Measurements from ENCODE around the gene FOXL3. TPM values are rescaled to one million over a fixed set of nuclear protein-coding genes. Genes with fewer than 3 reads are reported as not detected.

Gene FOXL3
- total RNA-seq, 4 donors from 2014 or later, result not detected

DNA sequence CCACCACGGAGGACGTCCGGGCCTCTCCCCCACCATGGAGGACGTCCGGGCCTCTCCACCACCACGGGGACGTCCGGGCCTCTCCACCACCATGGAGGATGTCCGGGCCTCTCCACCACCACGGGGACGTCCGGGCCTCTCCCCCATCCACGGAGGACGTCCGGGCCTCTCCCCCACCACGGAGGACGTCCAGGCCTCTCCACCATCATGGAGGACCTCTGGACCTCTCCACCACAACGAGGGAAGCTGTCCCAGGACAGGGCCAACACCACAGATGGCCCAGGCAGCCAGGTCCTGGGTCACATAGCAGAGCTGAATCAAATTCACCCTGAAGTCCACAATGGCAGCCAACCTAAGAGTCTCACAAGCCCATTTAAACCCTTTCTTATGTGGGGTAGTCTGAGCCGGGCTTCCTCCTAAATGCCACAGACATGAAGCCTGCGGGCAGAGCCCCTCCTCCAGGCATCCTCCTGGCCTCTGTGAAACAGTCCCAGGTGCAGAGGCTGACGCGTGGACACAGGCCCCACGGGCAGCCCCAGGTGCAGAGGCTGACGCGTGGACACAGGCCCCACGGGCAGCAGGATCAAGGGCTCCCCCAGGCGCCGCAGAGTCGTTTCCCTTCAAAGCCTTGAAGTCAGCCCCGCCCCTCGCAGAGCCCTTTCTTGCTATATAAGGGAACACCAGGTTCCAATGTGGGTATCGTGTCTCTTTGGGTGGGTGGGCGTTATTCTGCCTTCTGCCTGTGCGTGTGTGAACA, 47.0 kb downstream of the FOXL3 start:
- Histone ChIP-seq H3K27me3 (no peaks in the 10 kb centered on the region), H3K36me3 (no peaks in the 10 kb centered on the region), H3K4me1 (peaks cover 16 to 22% (median 17%) of the 10 kb centered on the region in 4 donors), H3K9me3 (no peaks in the 10 kb centered on the region), H3K27ac (replicated peaks in 1 of 4) (no peak overlapping the region), H3K4me3 (no peak overlapping the region)
- TF ChIP-seq, protein P1, sequence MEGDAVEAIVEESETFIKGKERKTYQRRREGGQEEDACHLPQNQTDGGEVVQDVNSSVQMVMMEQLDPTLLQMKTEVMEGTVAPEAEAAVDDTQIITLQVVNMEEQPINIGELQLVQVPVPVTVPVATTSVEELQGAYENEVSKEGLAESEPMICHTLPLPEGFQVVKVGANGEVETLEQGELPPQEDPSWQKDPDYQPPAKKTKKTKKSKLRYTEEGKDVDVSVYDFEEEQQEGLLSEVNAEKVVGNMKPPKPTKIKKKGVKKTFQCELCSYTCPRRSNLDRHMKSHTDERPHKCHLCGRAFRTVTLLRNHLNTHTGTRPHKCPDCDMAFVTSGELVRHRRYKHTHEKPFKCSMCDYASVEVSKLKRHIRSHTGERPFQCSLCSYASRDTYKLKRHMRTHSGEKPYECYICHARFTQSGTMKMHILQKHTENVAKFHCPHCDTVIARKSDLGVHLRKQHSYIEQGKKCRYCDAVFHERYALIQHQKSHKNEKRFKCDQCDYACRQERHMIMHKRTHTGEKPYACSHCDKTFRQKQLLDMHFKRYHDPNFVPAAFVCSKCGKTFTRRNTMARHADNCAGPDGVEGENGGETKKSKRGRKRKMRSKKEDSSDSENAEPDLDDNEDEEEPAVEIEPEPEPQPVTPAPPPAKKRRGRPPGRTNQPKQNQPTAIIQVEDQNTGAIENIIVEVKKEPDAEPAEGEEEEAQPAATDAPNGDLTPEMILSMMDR (IDR thresholded peaks at IDR 0.05), result no peak
- TF ChIP-seq POLR2AphosphoS5 (IDR thresholded peaks at IDR 0.05), result no peak
- TF ChIP-seq POLR2A (IDR thresholded peaks at IDR 0.05; ENCODE audit: low read depth), result no peak
- no peak for TF ChIP-seq EP300 (IDR thresholded peaks at IDR 0.05)
- intact Hi-C loops (cut with DNase I), result no loop called here
- WGBS, result 72% methylated on average over 10 of the region's 34 CpGs
- DNase-seq (ENCODE audit: extremely low spot score), result no peak

DNA sequence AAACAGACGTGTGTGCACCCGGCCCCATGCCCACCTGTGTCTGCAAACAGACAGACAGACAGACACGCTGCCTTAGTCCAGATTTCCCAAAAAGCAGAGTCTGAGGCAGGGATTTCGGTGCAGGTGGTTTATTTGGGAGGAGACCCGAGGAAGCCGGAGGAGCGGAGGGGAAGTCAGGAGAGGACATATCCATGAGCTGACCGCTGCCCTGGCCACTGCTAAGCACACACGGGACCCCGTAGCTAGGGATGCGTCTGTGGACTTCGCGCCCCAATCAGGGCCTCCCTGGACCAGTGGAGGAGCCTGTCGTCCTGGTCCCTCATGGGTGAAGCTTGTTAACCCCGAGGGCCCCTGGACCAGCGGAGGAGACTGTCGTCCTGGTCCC, 47.6 kb downstream of the FOXL3 start:
- no peaks in the 10 kb centered on the region for H3K9me3 ChIP-seq
- H3K27ac ChIP-seq (replicated peaks in 1 of 4), result no peak overlapping the region
- WGBS, result 81% methylated on average over 17 of the region's 17 CpGs
- H3K27me3 ChIP-seq, result no peaks in the 10 kb centered on the region
- peaks cover 11 to 16% (median 14%) of the 10 kb centered on the region in 4 donors for H3K4me1 ChIP-seq
- intact Hi-C loops (cut with DNase I), result no loop called here
- H3K36me3 ChIP-seq, result no peaks in the 10 kb centered on the region
- DNase-seq (ENCODE audit: extremely low spot score), result no peak
- TF ChIP-seq, protein P1 (IDR thresholded peaks at IDR 0.05), result no peak
- TF ChIP-seq EP300 (IDR thresholded peaks at IDR 0.05), result no peak
- TF ChIP-seq POLR2A (IDR thresholded peaks at IDR 0.05; ENCODE audit: low read depth), result no peak
- no peak for TF ChIP-seq POLR2AphosphoS5 (IDR thresholded peaks at IDR 0.05)
- H3K4me3 ChIP-seq, result no peak overlapping the region

DNA sequence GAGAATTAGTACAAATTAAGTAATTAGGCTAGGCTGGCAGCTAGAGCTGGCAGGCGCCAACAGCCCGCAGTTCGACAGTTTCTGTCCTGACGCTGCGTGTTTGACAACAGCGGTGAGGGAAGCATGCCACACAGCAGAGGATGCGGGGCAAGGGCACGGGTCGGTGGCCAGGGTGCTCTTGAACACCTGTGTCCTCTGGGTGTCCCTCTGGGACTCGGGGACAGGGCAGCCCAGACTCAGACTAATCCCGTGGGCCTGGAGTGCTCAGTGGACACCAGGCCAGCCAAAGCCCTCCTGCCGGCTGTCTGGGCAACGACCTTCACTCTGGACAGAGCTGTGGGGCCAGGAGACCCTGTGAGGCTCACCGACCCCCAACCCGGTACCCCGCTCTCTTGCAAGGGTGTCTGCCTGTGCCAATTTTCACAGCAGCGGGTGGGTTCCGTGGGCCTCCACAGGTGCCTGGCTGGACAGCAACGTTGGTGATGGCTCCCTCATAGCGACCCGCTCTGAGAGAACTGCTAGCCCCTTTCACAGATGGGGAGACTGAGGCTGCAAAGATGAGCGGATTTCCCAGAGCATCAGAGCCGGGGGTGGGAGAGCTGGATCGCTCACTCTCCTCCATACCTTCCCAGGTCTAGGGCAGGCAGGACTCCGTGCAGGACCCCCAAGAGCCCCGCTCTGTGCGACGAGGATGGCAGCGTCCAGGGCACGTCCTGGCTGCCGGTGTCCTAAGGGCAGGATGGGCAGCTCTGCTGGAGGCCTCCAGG, 48.5 kb downstream of the FOXL3 start:
- no peak for TF ChIP-seq POLR2A (IDR thresholded peaks at IDR 0.05; ENCODE audit: low read depth)
- H3K9me3 ChIP-seq, result no peaks in the 10 kb centered on the region

DNA sequence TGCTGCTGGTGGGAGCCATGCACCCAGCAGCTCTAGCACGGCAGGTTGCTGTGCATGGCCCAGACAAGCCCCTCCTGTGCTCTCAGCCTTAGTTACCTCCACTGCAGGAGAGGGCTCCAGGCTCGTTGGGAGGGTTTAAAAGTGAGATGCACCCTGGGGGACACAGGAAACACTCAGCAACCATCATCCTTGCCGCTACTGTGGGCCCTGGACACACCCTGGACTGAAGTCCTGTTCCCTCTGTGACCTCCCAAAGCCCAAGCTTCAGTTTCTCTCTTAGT, 49.0 kb downstream of the FOXL3 start:
- no peak overlapping the region for H3K27ac ChIP-seq (replicated peaks in 1 of 4)
- TF ChIP-seq, protein P1 (IDR thresholded peaks at IDR 0.05), result no peak
- no peak for TF ChIP-seq POLR2A (IDR thresholded peaks at IDR 0.05; ENCODE audit: low read depth)
- no peak for TF ChIP-seq EP300 (IDR thresholded peaks at IDR 0.05)
- TF ChIP-seq POLR2AphosphoS5 (IDR thresholded peaks at IDR 0.05), result no peak
- no peaks in the 10 kb centered on the region for H3K27me3 ChIP-seq
- H3K36me3 ChIP-seq, result no peaks in the 10 kb centered on the region
- no peak for DNase-seq (ENCODE audit: extremely low spot score)
- 88% methylated on average over 3 of the region's 3 CpGs for WGBS
- intact Hi-C loops (cut with DNase I), result no loop called here
- no peak overlapping the region for H3K4me3 ChIP-seq
- peaks cover 0 to 9% (median 6%) of the 10 kb centered on the region in 4 donors for H3K4me1 ChIP-seq
- H3K9me3 ChIP-seq, result no peaks in the 10 kb centered on the region

More for the DNA sequence above, 48.5 kb downstream of the FOXL3 start:
- 97% methylated on average over 22 of the region's 31 CpGs for WGBS
- H3K27me3 ChIP-seq, result no peaks in the 10 kb centered on the region
- DNase-seq (ENCODE audit: extremely low spot score), result no peak
- intact Hi-C loops (cut with DNase I), result no loop called here
- H3K4me1 ChIP-seq, result peaks cover 2 to 11% (median 7%) of the 10 kb centered on the region in 4 donors
- H3K36me3 ChIP-seq, result no peaks in the 10 kb centered on the region
- H3K27ac ChIP-seq (replicated peaks in 1 of 4), result no peak overlapping the region
- H3K4me3 ChIP-seq, result no peak overlapping the region

DNA sequence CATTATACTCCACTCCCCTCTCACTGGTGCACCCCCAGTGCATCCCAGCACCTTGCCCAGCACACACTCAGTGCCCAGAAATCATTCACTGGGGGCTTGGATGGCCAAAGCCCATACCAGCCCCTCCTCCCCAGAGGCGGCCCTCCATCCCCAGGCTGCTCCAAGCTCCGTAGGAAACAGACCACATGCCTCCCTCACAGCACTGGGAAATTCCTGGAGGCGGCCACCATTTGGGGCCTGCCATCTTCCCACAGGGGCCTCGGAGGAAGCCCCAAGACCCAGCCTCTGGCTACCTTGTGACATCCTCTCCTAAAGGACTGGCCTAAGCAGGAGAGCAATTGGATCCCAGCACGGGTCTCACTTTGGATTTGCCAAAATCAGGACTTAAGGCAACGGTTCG, 49.7 kb downstream of the FOXL3 start:
- no peaks in the 10 kb centered on the region for H3K27me3 ChIP-seq
- H3K4me1 ChIP-seq, result peaks cover 0 to 9% (median 6%) of the 10 kb centered on the region in 4 donors
- H3K9me3 ChIP-seq, result no peaks in the 10 kb centered on the region
- 76% methylated on average over 7 of the region's 7 CpGs for WGBS
- no peak overlapping the region for H3K27ac ChIP-seq (replicated peaks in 1 of 4)
- H3K4me3 ChIP-seq, result no peak overlapping the region
- TF ChIP-seq, protein P1 (IDR thresholded peaks at IDR 0.05), result no peak
- no peak for TF ChIP-seq EP300 (IDR thresholded peaks at IDR 0.05)
- no peak for TF ChIP-seq POLR2AphosphoS5 (IDR thresholded peaks at IDR 0.05)
- no peak for TF ChIP-seq POLR2A (IDR thresholded peaks at IDR 0.05; ENCODE audit: low read depth)
- intact Hi-C loops (cut with DNase I), result no loop called here
- DNase-seq (ENCODE audit: extremely low spot score), result no peak
- no peaks in the 10 kb centered on the region for H3K36me3 ChIP-seq
